GM12878 (cell line): Measurements from ENCODE around the gene SLC27A5. TPM values are rescaled to one million over a fixed set of nuclear protein-coding genes. Genes with fewer than 3 reads are reported as not detected.

Source experiments
- NR2C2 ChIP-seq: IDR thresholded peaks from 2 replicates; pipeline ENCODE4 v1.6.1; 2011; ENCODE audit warnings: borderline replicate concordance, low read depth; ENCODE audit not compliant: control insufficient read depth, insufficient read length
- SRF ChIP-seq, 2 experiments: IDR thresholded peaks; 2 replicates each; pipeline ENCODE4 v1.6.1; 2011; ENCODE audit warnings: low read depth in 2 of 2, low read length in 2 of 2, mild to moderate bottlenecking in 1 of 2, moderate library complexity in 1 of 2
- ZBTB4 ChIP-seq: fragments of 450-650 bp; formaldehyde crosslinking; IDR thresholded peaks from 2 replicates; pipeline ENCODE4 v1.4.0; 2022; ENCODE audit warnings: mild to moderate bottlenecking, moderate library complexity
- ZNF24 ChIP-seq: fragments of 450-650 bp; IDR thresholded peaks from 2 replicates; pipeline ENCODE4 v1.6.1; 2017; ENCODE audit warnings: antibody characterized with exemption, mild to moderate bottlenecking
- ZZZ3 ChIP-seq: IDR thresholded peaks from 2 replicates; pipeline ENCODE4 v1.6.1; 2011; ENCODE audit warnings: low read depth; ENCODE audit not compliant: control insufficient read depth, insufficient read length
- polyA plus RNA-seq, 11 experiments: library from polyadenylated mRNA; depleted of rRNA in 4 of 11; unstranded in 6 of 11; stranded (reverse) in 5 of 11; fragments of >200 nt; fragmentation: Nextera tagmentation in 4 of 11; fragmentation: Illumina TruSeq in 1 of 11; extraction: Ambion mirVana in 4 of 11; extraction: Trizol in 1 of 11; gene quantifications; 1 replicate in 1 of 11; 2 replicates in 10 of 11; pipeline versions ENCODE4 v1.2.1 to v1.2.3, GENCODE V29; 2011 to 2016; ENCODE audit warnings: inconsistent platforms in 2 of 11, missing spikeins in 2 of 11, low read depth in 1 of 11
- total RNA-seq, 4 experiments: library from RNA; depleted of rRNA in 3 of 4; stranded (reverse); fragments of >200 nt in 3 of 4; fragmentation: Illumina TruSeq in 1 of 4; extraction: Trizol in 1 of 4; gene quantifications; 2 replicates each; pipeline versions ENCODE4 v1.2.1 to v1.2.3, GENCODE V29; 2013 to 2021
- TF ChIP-seq, protein P1 (sequence below): fragments of 450-650 bp; IDR thresholded peaks from 2 replicates; pipeline ENCODE4 v1.6.1; 2017; ENCODE audit warnings: mild to moderate bottlenecking, moderate library complexity

Gene SLC27A5
- total and polyA plus RNA-seq, 10 of the 15 experiments (the other 5 are each of a cell fraction or from before 2014, with no cell fraction given) = 21.2 to 127 (median 31.8) TPM

DNA sequence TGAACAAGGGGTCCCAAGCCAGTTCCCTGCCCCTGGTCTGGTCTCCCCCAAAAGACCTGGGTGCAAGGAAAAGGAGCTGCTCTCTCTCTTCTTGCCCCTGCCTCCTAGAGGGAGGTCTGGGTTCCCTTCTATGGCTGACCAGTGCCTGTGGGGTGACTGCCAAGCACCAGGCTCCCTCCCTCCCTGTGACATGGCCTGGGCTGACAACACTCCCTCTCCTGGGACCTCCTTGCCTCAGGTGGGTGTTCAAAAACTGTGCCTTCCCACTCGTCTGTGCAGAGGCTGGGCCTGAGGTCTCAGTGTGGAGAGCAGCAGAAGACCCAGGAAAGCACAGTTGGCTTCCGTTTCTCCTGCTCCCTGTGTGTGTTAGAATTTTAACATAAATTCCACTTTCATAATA lies 31.0 kb downstream of the SLC27A5 start (continued):
- TF ChIP-seq, protein P1, sequence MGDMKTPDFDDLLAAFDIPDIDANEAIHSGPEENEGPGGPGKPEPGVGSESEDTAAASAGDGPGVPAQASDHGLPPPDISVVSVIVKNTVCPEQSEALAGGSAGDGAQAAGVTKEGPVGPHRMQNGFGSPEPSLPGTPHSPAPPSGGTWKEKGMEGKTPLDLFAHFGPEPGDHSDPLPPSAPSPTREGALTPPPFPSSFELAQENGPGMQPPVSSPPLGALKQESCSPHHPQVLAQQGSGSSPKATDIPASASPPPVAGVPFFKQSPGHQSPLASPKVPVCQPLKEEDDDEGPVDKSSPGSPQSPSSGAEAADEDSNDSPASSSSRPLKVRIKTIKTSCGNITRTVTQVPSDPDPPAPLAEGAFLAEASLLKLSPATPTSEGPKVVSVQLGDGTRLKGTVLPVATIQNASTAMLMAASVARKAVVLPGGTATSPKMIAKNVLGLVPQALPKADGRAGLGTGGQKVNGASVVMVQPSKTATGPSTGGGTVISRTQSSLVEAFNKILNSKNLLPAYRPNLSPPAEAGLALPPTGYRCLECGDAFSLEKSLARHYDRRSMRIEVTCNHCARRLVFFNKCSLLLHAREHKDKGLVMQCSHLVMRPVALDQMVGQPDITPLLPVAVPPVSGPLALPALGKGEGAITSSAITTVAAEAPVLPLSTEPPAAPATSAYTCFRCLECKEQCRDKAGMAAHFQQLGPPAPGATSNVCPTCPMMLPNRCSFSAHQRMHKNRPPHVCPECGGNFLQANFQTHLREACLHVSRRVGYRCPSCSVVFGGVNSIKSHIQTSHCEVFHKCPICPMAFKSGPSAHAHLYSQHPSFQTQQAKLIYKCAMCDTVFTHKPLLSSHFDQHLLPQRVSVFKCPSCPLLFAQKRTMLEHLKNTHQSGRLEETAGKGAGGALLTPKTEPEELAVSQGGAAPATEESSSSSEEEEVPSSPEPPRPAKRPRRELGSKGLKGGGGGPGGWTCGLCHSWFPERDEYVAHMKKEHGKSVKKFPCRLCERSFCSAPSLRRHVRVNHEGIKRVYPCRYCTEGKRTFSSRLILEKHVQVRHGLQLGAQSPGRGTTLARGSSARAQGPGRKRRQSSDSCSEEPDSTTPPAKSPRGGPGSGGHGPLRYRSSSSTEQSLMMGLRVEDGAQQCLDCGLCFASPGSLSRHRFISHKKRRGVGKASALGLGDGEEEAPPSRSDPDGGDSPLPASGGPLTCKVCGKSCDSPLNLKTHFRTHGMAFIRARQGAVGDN = no peak
- TF ChIP-seq ZZZ3 (no peak), ZNF24 (no peak), NR2C2 (no peak), SRF (IDR thresholded peaks at IDR 0.05; ENCODE audit: low read depth in 2 of 2, low read length in 2 of 2) (no peak), ZBTB4 (CRISPR knock-in tag) (no peak)
